GM12878 (cell line): ENCODE measurements around the gene YY1.
"Not testable (repeated sequence)": the region's sequence is repeated elsewhere in the genome, so short reads cannot be mapped to it uniquely, and the experiment has no call there.

Source experiments
- CTCF ChIP-seq, 3 experiments: IDR thresholded peaks in 2 of 3; conservative IDR thresholded peaks in 1 of 3; 2 replicates each; pipeline ENCODE4 v1.5.1; 2011; ENCODE audit warnings: low read depth in 3 of 3, low read length in 3 of 3, mild to moderate bottlenecking in 3 of 3, control low read depth in 2 of 3, moderate library complexity in 2 of 3, inconsistent platforms in 1 of 3, mixed read lengths in 1 of 3; ENCODE audit not compliant: control insufficient read depth in 2 of 3, insufficient read depth in 1 of 3; ENCODE audit errors: extremely low read depth in 1 of 3
- ESRRA ChIP-seq: IDR thresholded peaks from 2 replicates; pipeline ENCODE4 v1.6.1; 2012; ENCODE audit warnings: mild to moderate bottlenecking, low read length, improper control_type of control experiment
- POLR2AphosphoS5 ChIP-seq: IDR thresholded peaks from 2 replicates; pipeline ENCODE4 v1.6.1; 2011; ENCODE audit warnings: mild to moderate bottlenecking, low read length, inconsistent platforms
- REST ChIP-seq: IDR thresholded peaks from 2 replicates; pipeline ENCODE4 v1.6.1; 2012; ENCODE audit warnings: mild to moderate bottlenecking, low read depth, low read length
- RFX5 ChIP-seq: IDR thresholded peaks from 2 replicates; pipeline ENCODE4 v1.6.1; 2011; ENCODE audit warnings: low read depth, low read length, improper control_type of control experiment
- SMC3 ChIP-seq: IDR thresholded peaks from 2 replicates; pipeline ENCODE4 v1.6.1; 2011; ENCODE audit warnings: low read length, improper control_type of control experiment, borderline replicate concordance
- TARDBP ChIP-seq: IDR thresholded peaks from 2 replicates; pipeline ENCODE4 v1.6.1; 2016; ENCODE audit warnings: borderline replicate concordance
- YY1 ChIP-seq: IDR thresholded peaks from 2 replicates; pipeline ENCODE4 v1.6.1; 2011; ENCODE audit warnings: low read depth, mild to moderate bottlenecking, low read length

- TF ChIP-seq CTCF (IDR thresholded peaks at IDR 0.05 in 2 of 3, conservative IDR thresholded peaks at IDR 0.05 in 1 of 3; ENCODE audit: control insufficient read depth in 2 of 3, extremely low read depth in 1 of 3, insufficient read depth in 1 of 3, low read depth in 3 of 3, low read length in 3 of 3); TARDBP; POLR2AphosphoS5; SMC3; ESRRA; RFX5; YY1; REST: not testable (repeated sequence)
Measured at GRCh38 chr14:100308427-100308792, 69.5 kb downstream of the YY1 start.
